ENCODE data around the gene SLC27A2.

GRCh38 chr15:50246631-50247030 lies 64.6 kb downstream of the SLC27A2 start:
- TF ChIP-seq POLR2A (IDR thresholded peaks at IDR 0.05) (no peak), CTCF (IDR thresholded peaks at IDR 0.05) (no peak), POLR2AphosphoS5 (IDR thresholded peaks at IDR 0.05) (no peak)
